ENCODE measurements around the gene UPP1. TPM values are rescaled to one million over a fixed set of nuclear protein-coding genes. Genes with fewer than 3 reads are reported as not detected.
A peak's percentile ranks its signal among the peaks of the same experiment; 100 is the strongest.

Gene UPP1
- polyA plus RNA-seq, 1 donor = 10.6 TPM

GRCh38 chr7:48150086-48150485, 61.0 kb downstream of the UPP1 start:
- no peak overlapping the region for H3K27ac ChIP-seq (ENCODE audit: low read length)
- H3K27me3 ChIP-seq (ENCODE audit: control insufficient read depth, insufficient read depth, low read length) = no peaks in the 10 kb centered on the region
- no peak overlapping the region for H3K4me3 ChIP-seq (ENCODE audit: low read length)
- no CpG with 5 or more reads among the region's 3 CpGs for WGBS (ENCODE audit: insufficient coverage, low lambda C conversion rate)
- H3K9me3 ChIP-seq (ENCODE audit: control insufficient read depth, low read depth, low read length) = peaks cover 8% of the 10 kb centered on the region
- no peak for DNase-seq
- H3K4me1 ChIP-seq (ENCODE audit: control insufficient read depth, insufficient read depth, low read length) = peaks cover 14% of the 10 kb centered on the region
- no peaks in the 10 kb centered on the region for H3K36me3 ChIP-seq (ENCODE audit: control insufficient read depth, insufficient read depth, low read length)

- no peak overlapping the region for H3K27ac ChIP-seq (ENCODE audit: low read length)
- no peak overlapping the region for H3K4me3 ChIP-seq (ENCODE audit: low read length)
- 80% methylated on average over 1 of the region's 8 CpGs for WGBS (ENCODE audit: insufficient coverage, low lambda C conversion rate)
- peaks cover 5% of the 10 kb centered on the region for H3K27me3 ChIP-seq (ENCODE audit: control insufficient read depth, insufficient read depth, low read length)
- H3K36me3 ChIP-seq (ENCODE audit: control insufficient read depth, insufficient read depth, low read length) = no peaks in the 10 kb centered on the region
- no peaks in the 10 kb centered on the region for H3K4me1 ChIP-seq (ENCODE audit: control insufficient read depth, insufficient read depth, low read length)
- no peaks in the 10 kb centered on the region for H3K9me3 ChIP-seq (ENCODE audit: control insufficient read depth, low read depth, low read length)
- DNase-seq = peak in 1 of 2 donors; percentile 36
Measured at GRCh38 chr7:48154792-48155413, 65.8 kb downstream of the UPP1 start.

Other genes with a start within 250 kb of the UPP1 start
- 1.0 TPM for gene PKD1L1, start 140.8 kb upstream of the UPP1 start, polyA plus RNA-seq
- 20.1 TPM for gene HUS1, start 109.7 kb upstream of the UPP1 start, polyA plus RNA-seq
- gene SUN3, start 60.2 kb upstream of the UPP1 start, polyA plus RNA-seq = not detected
- 0.28 TPM for gene C7orf57, start 53.7 kb upstream of the UPP1 start, polyA plus RNA-seq
- 0.28 TPM for gene ABCA13, start 82.2 kb downstream of the UPP1 start, polyA plus RNA-seq